Ecto neural progenitor cell (in vitro differentiated cells): ENCODE data around the gene STX1A.

Source experiments
- DNase-seq: peaks from one replicate; pipeline ENCODE4 v3.0.0-alpha.2; 2018; ENCODE audit warnings: low spot score

STX1A gene

GRCh38 chr7:73706126-73707044 is 13.1 kb downstream of the STX1A start:
- DNase-seq, result no peak

GRCh38 chr7:73705551-73705920 is 13.9 kb downstream of the STX1A start:
- no peak for DNase-seq

GRCh38 chr7:73704640-73705550 is 14.6 kb downstream of the STX1A start:
- peak; percentile 48 for DNase-seq

- peak; percentile 92 for DNase-seq
These were observed 15.5 kb downstream of the STX1A start for GRCh38 chr7:73703757-73704639.

- no peak for DNase-seq
These were observed 16.2 kb downstream of the STX1A start for GRCh38 chr7:73703225-73703624.

GRCh38 chr7:73702665-73703064 is 16.8 kb downstream of the STX1A start:
- DNase-seq, result no peak

GRCh38 chr7:73702226-73702625 is 17.2 kb downstream of the STX1A start:
- DNase-seq, result no peak

- DNase-seq, result peak; percentile 74
These were observed 18.0 kb downstream of the STX1A start for GRCh38 chr7:73701357-73701995.

- DNase-seq, result no peak
These were observed 18.8 kb downstream of the STX1A start for GRCh38 chr7:73700581-73701134.

- DNase-seq, result no peak
These were observed 19.4 kb downstream of the STX1A start for GRCh38 chr7:73700069-73700423.

- no peak for DNase-seq
These were observed 19.9 kb downstream of the STX1A start for GRCh38 chr7:73699370-73700068.

GRCh38 chr7:73698410-73698809 is 21.1 kb downstream of the STX1A start:
- DNase-seq, result no peak

GRCh38 chr7:73696372-73696771 is 23.1 kb downstream of the STX1A start:
- DNase-seq, result no peak

GRCh38 chr7:73690646-73691045 is 28.8 kb downstream of the STX1A start:
- DNase-seq, result no peak

- DNase-seq, result no peak
These were observed 31.2 kb downstream of the STX1A start for GRCh38 chr7:73688288-73688687.

- DNase-seq, result no peak
These were observed 34.2 kb downstream of the STX1A start for GRCh38 chr7:73685311-73685710.

GRCh38 chr7:73683788-73684693 is 35.4 kb downstream of the STX1A start:
- DNase-seq, result no peak

GRCh38 chr7:73683056-73683787 is 36.2 kb downstream of the STX1A start, which contains the start of the genes BUD23 and DNAJC30:
Gene BUD23, plus strand, starts transcription at chr7:73683597. Its CDS starts 29 bp downstream, at chr7:73683626.
Gene DNAJC30, minus strand, starts transcription at chr7:73683453. Its CDS starts 30 bp downstream, at chr7:73683423.
- peak; percentile 97 for DNase-seq

- DNase-seq, result no peak
These were observed 36.8 kb downstream of the STX1A start for GRCh38 chr7:73682745-73683055.
